Bronchial epithelial cell (primary cell): ENCODE measurements around the gene MAGIX. TPM values are rescaled to one million over a fixed set of nuclear protein-coding genes. Genes with fewer than 3 reads are reported as not detected.

Experiments
- DNase-seq: peaks from one replicate; pipeline ENCODE4 v3.0.0-alpha.2; 2010; ENCODE audit warnings: low read depth
- FAIRE-seq: peaks from 2 replicates; lab custom pipeline; 2011; peaks lifted over from hg19 to GRCh38; lab: Jason Lieb, UNC
- H3K27me3 ChIP-seq: 2 replicates; pipeline ENCODE4 v1.5.1; 2011; ENCODE audit warnings: low read length; ENCODE audit not compliant: control insufficient read depth, insufficient read depth
- H3K36me3 ChIP-seq: 2 replicates; pipeline ENCODE4 v1.5.1; 2011; ENCODE audit warnings: low read length; ENCODE audit not compliant: control insufficient read depth, insufficient read depth
- H3K4me3 ChIP-seq: 2 replicates; pipeline ENCODE4 v1.5.1; 2011; ENCODE audit warnings: mild to moderate bottlenecking, low read depth, low read length, control low read depth
- CTCF ChIP-seq: IDR thresholded peaks from 2 replicates; pipeline ENCODE4 v1.5.1; 2011; ENCODE audit warnings: mild to moderate bottlenecking, moderate library complexity, low read length, control low read depth, inconsistent platforms; ENCODE audit not compliant: insufficient read depth, severe bottlenecking
- total RNA-seq: library from RNA; depleted of rRNA; stranded (reverse); fragments of >200 nt; gene quantifications from 2 replicates; pipeline ENCODE4 v1.2.1, GENCODE V29; 2014

MAGIX gene
- total RNA-seq, 1 donor from 2014 or later = 3.7 TPM

- no peak overlapping the region for H3K4me3 ChIP-seq
- FAIRE-seq (no peak), DNase-seq (no peak)
- H3K36me3 ChIP-seq = no peaks in the 10 kb centered on the region
- TF ChIP-seq CTCF = no peak
- H3K27me3 ChIP-seq = no peaks in the 10 kb centered on the region
Observed at GRCh38 chrX:49209434-49210251, 47.1 kb downstream of the MAGIX start.

- FAIRE-seq (no peak), DNase-seq (no peak)
- no peaks in the 10 kb centered on the region for H3K27me3 ChIP-seq
- no peak for TF ChIP-seq CTCF
- H3K4me3 ChIP-seq = no peak overlapping the region
- no peaks in the 10 kb centered on the region for H3K36me3 ChIP-seq
Observed at GRCh38 chrX:49210406-49210805, 47.8 kb downstream of the MAGIX start.

- no peak overlapping the region for H3K4me3 ChIP-seq
- FAIRE-seq (no peak), DNase-seq (no peak)
- no peak for TF ChIP-seq CTCF
- no peaks in the 10 kb centered on the region for H3K27me3 ChIP-seq
- H3K36me3 ChIP-seq = no peaks in the 10 kb centered on the region
Observed at GRCh38 chrX:49211074-49211473, 48.5 kb downstream of the MAGIX start.

GRCh38 chrX:49212209-49212608, 49.7 kb downstream of the MAGIX start:
- TF ChIP-seq CTCF = no peak
- no peaks in the 10 kb centered on the region for H3K27me3 ChIP-seq
- H3K4me3 ChIP-seq = no peak overlapping the region
- DNase-seq = no peak
- no peak for FAIRE-seq
- no peaks in the 10 kb centered on the region for H3K36me3 ChIP-seq

- Histone ChIP-seq H3K27me3 (no peaks in the 10 kb centered on the region), H3K36me3 (no peaks in the 10 kb centered on the region), H3K4me3 (no peak overlapping the region)
- TF ChIP-seq CTCF = no peak
- no peak for DNase-seq
- FAIRE-seq = peak; percentile 73
Observed at GRCh38 chrX:49212861-49213260, 50.3 kb downstream of the MAGIX start.
